AG08396 (cell line): ENCODE results near the gene ENTREP3.
"Not testable (repeated sequence)": the region's sequence is repeated elsewhere in the genome, so short reads cannot be mapped to it uniquely, and the experiment has no call there.

Experiments
- DNase-seq: peaks from one replicate; pipeline ENCODE4 v3.0.0; 2012; ENCODE audit warnings: low spot score, mixed read lengths

ENTREP3 gene

DNA sequence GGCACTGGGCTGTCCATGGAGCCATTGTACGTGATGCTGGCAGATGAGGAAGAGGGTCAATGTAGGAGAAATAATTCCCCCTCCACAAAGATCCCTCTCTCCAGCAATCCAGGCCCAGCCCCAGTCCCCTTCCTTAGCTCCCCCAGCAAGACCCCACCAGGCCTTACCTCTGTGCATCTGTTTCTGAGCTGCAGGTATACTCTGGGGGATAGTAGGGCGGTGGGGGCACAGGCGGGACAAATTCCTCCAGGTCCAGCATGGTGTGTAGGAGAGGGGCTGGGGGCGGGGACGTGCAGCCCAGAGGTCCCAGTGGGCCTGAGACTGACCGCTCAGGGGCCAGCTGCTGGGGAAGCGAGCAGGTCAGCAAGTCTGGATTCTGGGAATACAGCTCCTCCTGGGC, 3.7 kb downstream of the ENTREP3 start:
- DNase-seq: no peak

- DNase-seq: peak; percentile 96
These were observed 4.4 kb downstream of the ENTREP3 start for GRCh38 chr1:155250633-155251449.

- DNase-seq: no peak
These were observed 5.0 kb downstream of the ENTREP3 start for GRCh38 chr1:155250246-155250632.

DNA sequence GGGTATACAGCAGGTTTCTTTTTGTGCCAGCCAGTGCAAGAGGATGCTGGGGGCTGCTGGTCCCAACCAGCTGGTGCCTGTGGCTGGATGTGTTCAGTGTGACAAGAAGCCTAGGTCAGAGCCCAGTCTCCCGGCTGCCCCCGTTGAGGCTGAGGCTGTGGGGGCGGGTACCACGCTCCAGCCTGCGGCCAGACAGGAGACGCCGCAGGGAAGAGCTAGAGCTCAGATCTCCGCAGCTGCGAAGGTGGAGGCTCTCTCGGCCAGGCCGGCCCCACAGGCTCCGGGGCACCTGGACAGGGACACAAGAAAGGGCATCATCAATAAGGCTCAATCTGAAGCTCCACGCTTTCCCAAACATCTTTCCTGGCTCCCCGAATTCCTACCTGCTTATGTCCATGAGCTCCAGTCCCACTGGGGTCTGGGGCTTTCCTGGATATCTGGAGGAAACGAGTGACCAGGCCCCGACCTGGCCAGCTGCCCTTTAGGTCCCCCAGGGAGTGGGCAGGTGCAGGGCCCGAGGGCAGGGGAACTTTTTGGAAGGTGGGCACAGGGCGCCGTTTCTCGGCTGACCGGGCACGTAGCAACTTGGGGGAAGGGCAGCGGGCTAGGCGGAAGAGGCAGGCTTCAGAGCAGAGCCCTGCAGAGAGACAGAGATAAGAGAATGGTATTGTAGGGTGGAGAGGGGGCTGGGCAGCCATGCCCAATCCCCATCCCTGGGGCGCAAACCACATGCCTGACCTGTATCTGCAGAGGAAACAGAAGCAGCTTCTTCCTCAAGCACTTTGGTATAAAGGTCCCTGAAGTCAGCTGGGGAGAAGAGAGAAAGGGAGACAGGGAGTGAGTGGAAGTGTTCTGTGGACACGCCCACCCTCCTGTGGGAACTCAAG, 7.4 kb downstream of the ENTREP3 start:
- no peak for DNase-seq

GRCh38 chr1:155246796-155247195, 8.5 kb downstream of the ENTREP3 start:
- DNase-seq: not testable (repeated sequence)

- DNase-seq: no peak
These were observed 10.1 kb downstream of the ENTREP3 start for GRCh38 chr1:155245163-155245524.

DNA sequence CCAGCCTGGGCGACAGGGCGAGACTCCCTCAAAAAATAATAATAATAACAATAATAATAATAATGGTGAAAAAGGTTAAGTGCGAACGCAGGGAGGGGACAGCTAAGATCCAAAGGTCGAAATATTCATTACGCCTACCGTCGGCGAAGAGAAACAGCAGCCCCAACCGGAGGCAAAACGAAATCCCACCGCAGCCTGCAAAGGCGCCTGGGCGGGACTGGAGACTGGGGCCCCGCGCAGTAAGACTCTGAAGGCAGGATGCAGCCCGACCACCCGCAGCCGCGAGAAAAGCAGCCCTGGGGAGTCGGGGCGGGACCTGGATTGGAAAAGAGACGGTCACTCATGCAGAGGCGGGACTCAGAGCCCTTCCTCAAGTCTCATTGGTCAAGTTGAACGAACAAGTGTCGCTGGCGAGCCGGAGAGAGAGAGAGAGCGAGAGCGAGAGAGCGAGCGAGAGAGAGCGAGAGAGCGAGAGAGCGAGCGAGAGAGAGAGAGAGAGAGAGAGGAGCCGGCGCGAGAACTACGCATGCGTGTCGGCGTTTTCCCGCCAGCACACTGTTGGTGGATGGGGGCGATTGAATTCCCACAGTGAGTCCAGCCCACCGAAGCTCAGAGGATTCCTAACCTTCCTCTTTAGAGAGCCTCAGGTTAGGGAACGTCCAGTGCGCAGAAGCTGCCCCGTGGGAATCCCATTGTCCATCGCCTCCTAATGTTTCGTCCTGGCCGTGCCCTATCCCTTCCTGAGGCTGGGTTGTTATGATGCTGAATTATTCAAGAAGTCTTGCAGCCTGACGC, 10.7 kb downstream of the ENTREP3 start:
- peak; percentile 93 for DNase-seq

- no peak for DNase-seq
These were observed 12.4 kb downstream of the ENTREP3 start for GRCh38 chr1:155242805-155243358.

- DNase-seq: no peak
These were observed 13.4 kb downstream of the ENTREP3 start for GRCh38 chr1:155241841-155242264.

DNA sequence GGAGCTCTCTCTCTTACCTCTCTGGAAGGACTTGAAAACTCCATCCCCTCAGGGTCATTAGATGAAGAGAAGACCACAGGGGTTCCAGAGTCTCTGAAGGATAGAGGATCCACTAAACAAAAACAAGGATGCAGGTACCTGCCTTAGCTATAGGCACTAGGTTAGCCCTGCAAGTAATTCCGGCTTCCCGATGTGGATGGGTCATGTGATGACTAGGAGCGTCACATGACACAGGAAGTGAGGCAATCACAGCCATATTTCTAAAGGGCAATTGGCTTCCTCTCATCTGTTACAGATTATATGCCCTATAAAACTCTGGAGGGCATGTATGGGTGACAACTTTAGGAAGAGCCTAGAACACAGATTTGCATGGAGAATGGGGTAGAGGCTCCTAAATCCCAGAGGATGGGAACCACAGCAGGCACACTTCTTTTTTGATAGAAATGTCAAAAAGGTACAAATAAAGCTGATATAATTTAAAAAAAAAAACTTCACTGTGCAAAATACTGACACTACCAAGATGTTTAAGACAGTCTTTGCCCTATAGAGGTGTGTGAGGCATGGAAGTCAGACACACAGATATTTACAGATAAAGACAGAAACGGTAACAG, 14.1 kb downstream of the ENTREP3 start:
- DNase-seq: peak; percentile 73

DNA sequence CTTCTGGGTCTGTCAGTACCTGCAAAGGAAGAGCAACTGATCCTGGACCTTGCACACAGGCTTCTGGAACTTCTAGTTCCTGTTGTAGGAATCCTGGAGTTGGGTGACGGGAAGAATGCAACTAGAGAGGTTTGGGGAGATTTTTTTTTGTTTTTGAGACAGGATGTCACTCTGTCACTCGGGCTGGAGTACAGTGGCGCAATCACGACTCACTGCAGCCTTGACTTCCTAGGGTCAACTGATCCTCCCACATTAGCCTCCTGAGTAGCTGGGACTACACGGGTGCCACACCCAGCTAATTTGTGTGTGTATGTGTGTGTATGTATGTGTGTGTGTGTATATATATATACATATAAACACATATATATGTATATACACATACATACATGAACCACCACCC, 18.8 kb downstream of the ENTREP3 start:
- DNase-seq: no peak

DNA sequence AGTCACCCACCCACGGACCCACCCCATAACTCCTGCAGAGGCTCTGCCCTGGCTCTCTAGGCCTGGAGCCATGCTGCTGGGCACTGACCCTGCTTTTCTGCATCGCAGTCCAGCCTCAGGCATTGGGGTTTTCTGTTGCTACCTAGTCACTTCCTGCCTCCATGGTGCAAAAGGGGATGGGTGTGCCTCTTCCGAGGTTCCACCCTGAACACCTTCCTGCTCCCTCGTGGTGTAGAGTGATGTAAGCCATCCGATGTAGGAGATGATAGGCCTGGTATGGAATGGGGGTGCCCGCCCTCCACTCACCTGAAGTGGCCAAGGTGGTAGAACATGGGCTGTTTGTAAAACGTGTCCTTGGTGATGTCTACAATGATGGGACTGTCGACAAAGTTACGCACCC, 19.9 kb downstream of the ENTREP3 start:
- not testable (repeated sequence) for DNase-seq

- DNase-seq: not testable (repeated sequence)
These were observed 21.8 kb downstream of the ENTREP3 start for GRCh38 chr1:155233502-155233901.

GRCh38 chr1:155232001-155232978, 23.0 kb downstream of the ENTREP3 start:
- DNase-seq: not testable (repeated sequence)

DNA sequence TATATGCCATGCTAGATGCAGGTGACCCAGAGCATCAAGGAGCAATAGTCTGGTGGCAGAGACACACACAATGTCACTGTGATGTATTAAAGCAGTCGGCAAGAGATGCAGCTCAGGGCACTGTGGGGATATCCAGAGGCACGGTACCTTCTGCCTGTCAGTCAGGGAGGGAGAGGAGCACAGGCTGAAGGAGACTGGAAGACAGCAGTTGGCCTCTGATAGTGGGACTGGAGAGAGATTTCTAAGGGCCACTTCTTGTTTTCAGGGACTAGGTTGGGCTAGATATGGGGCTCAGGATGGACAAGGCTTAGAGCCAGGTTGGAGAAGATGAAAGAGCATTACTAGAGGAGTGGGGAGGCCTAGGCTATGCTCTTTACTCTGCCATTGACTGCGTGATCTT, 24.0 kb downstream of the ENTREP3 start:
- not testable (repeated sequence) for DNase-seq

DNA sequence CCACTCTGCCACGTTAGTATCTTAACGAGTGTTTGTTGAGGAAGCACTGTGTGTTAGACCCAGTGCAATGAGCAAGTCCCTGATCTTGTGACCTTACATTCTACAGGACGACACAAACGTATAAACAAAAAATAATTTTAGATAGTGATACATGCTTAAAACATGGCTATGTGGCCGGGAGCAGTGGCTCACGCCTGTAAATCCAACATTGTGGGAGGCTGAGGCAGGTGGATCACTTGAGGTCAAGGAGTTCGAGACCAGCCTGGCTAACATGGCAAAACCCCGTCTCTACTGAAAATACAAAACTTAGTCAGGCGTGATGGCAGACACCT, 27.2 kb downstream of the ENTREP3 start:
- DNase-seq: no peak

GRCh38 chr1:155227261-155228095, 27.8 kb downstream of the ENTREP3 start:
- DNase-seq: peak; percentile 98

DNA sequence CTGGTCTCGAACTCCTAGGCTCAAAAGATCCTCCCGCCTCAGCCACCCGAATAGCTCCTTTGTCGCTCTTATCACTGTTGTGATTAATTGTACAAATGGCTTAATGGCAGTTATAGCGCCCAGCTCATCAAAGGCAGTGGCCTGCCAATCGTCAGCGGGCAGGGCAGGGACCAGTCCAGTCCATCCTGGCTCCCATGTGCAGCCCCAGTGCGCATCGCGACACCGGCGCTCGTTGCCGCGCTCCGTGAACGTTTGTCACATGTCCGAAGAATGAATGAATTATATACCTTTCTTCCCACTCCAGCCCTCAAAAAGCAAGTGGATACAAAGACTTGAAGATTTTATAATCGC, 28.4 kb downstream of the ENTREP3 start:
- DNase-seq: peak; percentile 56

DNA sequence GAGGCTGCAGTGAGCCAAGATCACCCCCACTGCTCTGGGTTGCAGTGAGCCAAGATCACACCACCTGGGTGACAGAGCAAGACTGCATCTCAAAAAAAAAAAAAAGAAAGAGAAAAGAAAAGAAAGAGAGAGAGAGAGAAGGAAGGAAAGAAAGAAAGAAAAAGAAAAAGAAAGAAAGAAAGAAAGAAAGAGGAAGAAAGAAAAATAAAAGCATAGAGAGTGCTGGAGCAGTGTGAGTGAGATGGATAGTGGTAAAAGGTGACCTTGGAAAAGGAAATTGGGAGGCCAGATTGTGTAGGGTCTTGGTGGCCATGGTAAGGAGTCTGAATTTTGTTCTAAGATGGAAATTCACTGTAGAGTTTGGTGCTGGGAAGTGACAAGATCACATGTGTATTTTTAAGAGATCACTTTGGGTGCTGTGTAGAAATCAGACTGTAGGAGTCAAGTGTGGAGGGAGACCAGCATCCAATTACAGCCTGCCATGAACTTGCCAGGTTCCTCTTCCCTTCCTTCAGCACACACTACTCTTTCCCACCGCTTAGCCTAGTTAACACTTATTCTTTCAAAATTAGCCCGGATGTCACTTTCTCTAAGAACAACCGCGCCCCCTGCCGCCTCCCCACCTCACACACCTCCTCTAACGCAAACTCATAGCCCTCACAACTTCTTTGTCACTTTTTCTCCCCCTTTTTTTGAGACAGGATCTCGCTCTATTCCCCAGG, 28.9 kb downstream of the ENTREP3 start:
- DNase-seq: peak; percentile 36
